K562 (cell line): ENCODE results near the gene OLFML2A. TPM values are rescaled to one million over a fixed set of nuclear protein-coding genes. Genes with fewer than 3 reads are reported as not detected.
A peak's percentile ranks its signal among the peaks of the same experiment; 100 is the strongest.

ENCODE experiments used
- CEBPG ChIP-seq, 3 experiments: fragments of 200-800 bp in 1 of 3; sonication (Bioruptor generic) in 1 of 3; sonication (generic) in 1 of 3; formaldehyde crosslinking in 1 of 3; IDR thresholded peaks in 2 of 3; conservative IDR thresholded peaks in 1 of 3; 2 replicates each; pipeline versions ENCODE4 v1.6.1 to v1.8.0; 2016 to 2022; ENCODE audit warnings: missing compliant biosample characterization in 2 of 3, missing genetic modification characterization in 2 of 3, mild to moderate bottlenecking in 1 of 3, missing genetic modification reagents in 1 of 3
- DACH1 ChIP-seq: fragments of 450-650 bp; IDR thresholded peaks from 2 replicates; pipeline ENCODE4 v1.6.1; 2018; ENCODE audit not compliant: partially characterized antibody
- HNRNPH1 ChIP-seq: fragments of 200-400 bp; formaldehyde crosslinking; optimal IDR thresholded peaks from 2 replicates; pipeline ENCODE3; 2017; ENCODE audit warnings: low read depth, mild to moderate bottlenecking, low read length, moderate library complexity
- MAFF ChIP-seq: IDR thresholded peaks from 2 replicates; pipeline ENCODE4 v1.6.1; 2012; ENCODE audit warnings: low read length, improper control_type of control experiment
- NONO ChIP-seq, 2 experiments: fragments of 200-400 bp in 1 of 2; fragments of 450-650 bp in 1 of 2; formaldehyde crosslinking in 1 of 2; IDR thresholded peaks; 2 replicates each; pipeline ENCODE4 v1.6.1; 2017; ENCODE audit warnings: low read depth in 2 of 2, mild to moderate bottlenecking in 2 of 2, moderate library complexity in 2 of 2, low read length in 1 of 2
- POLR2A ChIP-seq: fragments of 450-650 bp; conservative IDR thresholded peaks from 2 replicates; pipeline ENCODE4 v1.6.1; 2016
- SNIP1 ChIP-seq: fragments of 450-650 bp; IDR thresholded peaks from 2 replicates; pipeline ENCODE4 v1.7.1; 2017; ENCODE audit warnings: low read depth, mild to moderate bottlenecking
- ZC3H8 ChIP-seq: fragments of 450-650 bp; IDR thresholded peaks from 2 replicates; pipeline ENCODE4 v1.6.1; 2017
- ZNF316 ChIP-seq: fragments of 450-650 bp; IDR thresholded peaks from 2 replicates; pipeline ENCODE4 v1.6.1; 2016
- ZNF699 ChIP-seq: fragments of 250-450 bp; sonication (Bioruptor Pico); IDR thresholded peaks from 2 replicates; pipeline ENCODE4 v1.8.0; 2021; ENCODE audit warnings: mild to moderate bottlenecking, moderate library complexity; ENCODE audit not compliant: insufficient replicate concordance
- ZNF830 ChIP-seq: fragments of 250-450 bp; sonication (Bioruptor Pico); IDR thresholded peaks from 2 replicates; pipeline ENCODE4 v1.5.0; 2021; ENCODE audit warnings: mild to moderate bottlenecking
- polyA plus RNA-seq, 8 experiments: library from polyadenylated mRNA; depleted of rRNA in 4 of 8; stranded (reverse) in 5 of 8; unstranded in 3 of 8; fragments of >200 nt; fragmentation: Nextera tagmentation in 2 of 8; fragmentation: Illumina TruSeq in 1 of 8; extraction: Ambion mirVana in 2 of 8; extraction: Trizol in 1 of 8; gene quantifications; 2 replicates each; pipeline versions ENCODE4 v1.2.1 to v1.2.3, GENCODE V29; 2011 to 2014; ENCODE audit warnings: inconsistent platforms in 1 of 8, missing spikeins in 1 of 8
- total RNA-seq, 7 experiments: library from RNA; depleted of rRNA in 6 of 7; stranded (reverse); fragments of >200 nt in 6 of 7; fragmentation: Illumina TruSeq in 2 of 7; extraction: Trizol in 2 of 7; gene quantifications; 2 replicates each; pipeline versions ENCODE4 v1.2.1 to v1.2.3, GENCODE V29; 2011 to 2021; ENCODE audit warnings: low replicate concordance in 1 of 7
- TF ChIP-seq, protein P1 (sequence below): fragments of 450-650 bp; IDR thresholded peaks from 2 replicates; pipeline ENCODE4 v1.6.1; 2017; ENCODE audit warnings: antibody characterized with exemption, mild to moderate bottlenecking
- TF ChIP-seq, protein P2 (sequence below): sonication (generic); formaldehyde crosslinking; IDR thresholded peaks from 2 replicates; pipeline ENCODE4 v1.8.1; 2023; ENCODE audit warnings: missing genetic modification reagents, mild to moderate bottlenecking, borderline replicate concordance
- TF ChIP-seq, protein P3 (sequence below): fragments of 250-450 bp; sonication (Bioruptor Pico); IDR thresholded peaks from 2 replicates; pipeline ENCODE4 v1.5.0; 2020; ENCODE audit warnings: mild to moderate bottlenecking

Gene OLFML2A
- total and polyA plus RNA-seq, 9 of the 15 experiments (the other 6 are each of a cell fraction or from before 2014, with no cell fraction given): 0.16 TPM; not detected in 8

DNA sequence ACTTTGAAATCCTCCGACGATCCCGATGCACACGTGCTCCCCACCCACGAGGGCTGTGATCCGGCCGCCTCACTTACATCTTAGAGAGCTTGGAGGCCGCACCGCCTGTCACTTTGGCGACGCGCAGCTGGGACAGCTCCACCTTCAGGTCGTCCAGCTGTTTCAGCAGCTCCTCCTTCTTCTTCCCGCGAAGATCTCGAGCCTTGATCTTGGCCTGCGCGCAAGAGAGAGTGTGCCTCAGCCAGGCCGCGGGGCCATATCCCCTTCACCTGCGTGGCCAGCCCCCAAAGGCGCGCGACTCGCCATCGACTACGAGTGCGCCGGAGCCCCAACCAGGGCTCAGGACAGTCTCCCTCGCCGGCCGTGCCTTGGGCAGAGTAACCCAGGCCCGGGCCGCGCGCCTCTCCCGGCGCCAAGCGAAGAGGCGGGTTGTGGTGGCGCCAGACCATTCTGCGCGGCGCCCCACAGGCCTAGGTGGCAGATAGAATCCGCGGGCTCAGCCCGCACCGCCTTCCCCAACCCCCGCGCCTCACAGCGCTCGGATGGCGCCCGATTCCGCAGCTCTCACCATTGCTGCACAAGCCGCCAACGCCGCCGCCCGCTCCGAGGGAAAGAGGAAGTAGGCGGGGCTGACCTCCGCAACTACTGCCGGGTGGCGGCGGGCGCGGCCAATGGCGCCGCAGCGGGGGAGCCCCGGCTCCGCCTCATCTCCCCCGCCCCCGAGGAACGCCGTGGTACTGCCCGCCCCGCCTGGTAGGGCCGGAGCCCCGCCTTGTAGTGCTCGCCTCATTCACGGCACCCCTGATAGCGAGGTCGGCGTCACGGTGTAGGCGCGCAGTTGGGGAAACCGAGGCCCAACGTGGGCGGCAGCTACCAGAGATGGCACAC is 84.7 kb downstream of the OLFML2A start, which contains the start of the genes ARPC5L and RPL35 (continued):
- TF ChIP-seq ZNF316 (0 out of 2 replicates have a peak, but pooled peaks have one; percentile 7), NONO (IDR thresholded peaks at IDR 0.05; ENCODE audit: low read depth in 2 of 2, low read length in 1 of 2) (peak in 1 of 2 experiments; percentile 89; a peak in 1 of 4 replicates), MAFF (peak; percentile 3; the same call in 1 of the 2 replicates), ZC3H8 (no peak), DACH1 (peak; percentile 85), POLR2A (peak; percentile 97), ZNF699 (CRISPR knock-in tag) (no peak), ZNF830 (CRISPR knock-in tag) (0 out of 2 replicates have a peak, but pooled peaks have one; percentile 82), SNIP1 (no peak), CEBPG (CRISPR knock-in tag; IDR thresholded peaks at IDR 0.05) (no peak; the same call in 1 of the 2 replicates), CEBPG (tag; conservative IDR thresholded peaks at IDR 0.05 in 1 of 2, IDR thresholded peaks at IDR 0.05 in 1 of 2) (no peak), HNRNPH1 (no peak)
- TF ChIP-seq, protein P1, sequence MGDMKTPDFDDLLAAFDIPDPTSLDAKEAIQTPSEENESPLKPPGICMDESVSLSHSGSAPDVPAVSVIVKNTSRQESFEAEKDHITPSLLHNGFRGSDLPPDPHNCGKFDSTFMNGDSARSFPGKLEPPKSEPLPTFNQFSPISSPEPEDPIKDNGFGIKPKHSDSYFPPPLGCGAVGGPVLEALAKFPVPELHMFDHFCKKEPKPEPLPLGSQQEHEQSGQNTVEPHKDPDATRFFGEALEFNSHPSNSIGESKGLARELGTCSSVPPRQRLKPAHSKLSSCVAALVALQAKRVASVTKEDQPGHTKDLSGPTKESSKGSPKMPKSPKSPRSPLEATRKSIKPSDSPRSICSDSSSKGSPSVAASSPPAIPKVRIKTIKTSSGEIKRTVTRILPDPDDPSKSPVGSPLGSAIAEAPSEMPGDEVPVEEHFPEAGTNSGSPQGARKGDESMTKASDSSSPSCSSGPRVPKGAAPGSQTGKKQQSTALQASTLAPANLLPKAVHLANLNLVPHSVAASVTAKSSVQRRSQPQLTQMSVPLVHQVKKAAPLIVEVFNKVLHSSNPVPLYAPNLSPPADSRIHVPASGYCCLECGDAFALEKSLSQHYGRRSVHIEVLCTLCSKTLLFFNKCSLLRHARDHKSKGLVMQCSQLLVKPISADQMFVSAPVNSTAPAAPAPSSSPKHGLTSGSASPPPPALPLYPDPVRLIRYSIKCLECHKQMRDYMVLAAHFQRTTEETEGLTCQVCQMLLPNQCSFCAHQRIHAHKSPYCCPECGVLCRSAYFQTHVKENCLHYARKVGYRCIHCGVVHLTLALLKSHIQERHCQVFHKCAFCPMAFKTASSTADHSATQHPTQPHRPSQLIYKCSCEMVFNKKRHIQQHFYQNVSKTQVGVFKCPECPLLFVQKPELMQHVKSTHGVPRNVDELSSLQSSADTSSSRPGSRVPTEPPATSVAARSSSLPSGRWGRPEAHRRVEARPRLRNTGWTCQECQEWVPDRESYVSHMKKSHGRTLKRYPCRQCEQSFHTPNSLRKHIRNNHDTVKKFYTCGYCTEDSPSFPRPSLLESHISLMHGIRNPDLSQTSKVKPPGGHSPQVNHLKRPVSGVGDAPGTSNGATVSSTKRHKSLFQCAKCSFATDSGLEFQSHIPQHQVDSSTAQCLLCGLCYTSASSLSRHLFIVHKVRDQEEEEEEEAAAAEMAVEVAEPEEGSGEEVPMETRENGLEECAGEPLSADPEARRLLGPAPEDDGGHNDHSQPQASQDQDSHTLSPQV: no peak
- TF ChIP-seq, protein P2, sequence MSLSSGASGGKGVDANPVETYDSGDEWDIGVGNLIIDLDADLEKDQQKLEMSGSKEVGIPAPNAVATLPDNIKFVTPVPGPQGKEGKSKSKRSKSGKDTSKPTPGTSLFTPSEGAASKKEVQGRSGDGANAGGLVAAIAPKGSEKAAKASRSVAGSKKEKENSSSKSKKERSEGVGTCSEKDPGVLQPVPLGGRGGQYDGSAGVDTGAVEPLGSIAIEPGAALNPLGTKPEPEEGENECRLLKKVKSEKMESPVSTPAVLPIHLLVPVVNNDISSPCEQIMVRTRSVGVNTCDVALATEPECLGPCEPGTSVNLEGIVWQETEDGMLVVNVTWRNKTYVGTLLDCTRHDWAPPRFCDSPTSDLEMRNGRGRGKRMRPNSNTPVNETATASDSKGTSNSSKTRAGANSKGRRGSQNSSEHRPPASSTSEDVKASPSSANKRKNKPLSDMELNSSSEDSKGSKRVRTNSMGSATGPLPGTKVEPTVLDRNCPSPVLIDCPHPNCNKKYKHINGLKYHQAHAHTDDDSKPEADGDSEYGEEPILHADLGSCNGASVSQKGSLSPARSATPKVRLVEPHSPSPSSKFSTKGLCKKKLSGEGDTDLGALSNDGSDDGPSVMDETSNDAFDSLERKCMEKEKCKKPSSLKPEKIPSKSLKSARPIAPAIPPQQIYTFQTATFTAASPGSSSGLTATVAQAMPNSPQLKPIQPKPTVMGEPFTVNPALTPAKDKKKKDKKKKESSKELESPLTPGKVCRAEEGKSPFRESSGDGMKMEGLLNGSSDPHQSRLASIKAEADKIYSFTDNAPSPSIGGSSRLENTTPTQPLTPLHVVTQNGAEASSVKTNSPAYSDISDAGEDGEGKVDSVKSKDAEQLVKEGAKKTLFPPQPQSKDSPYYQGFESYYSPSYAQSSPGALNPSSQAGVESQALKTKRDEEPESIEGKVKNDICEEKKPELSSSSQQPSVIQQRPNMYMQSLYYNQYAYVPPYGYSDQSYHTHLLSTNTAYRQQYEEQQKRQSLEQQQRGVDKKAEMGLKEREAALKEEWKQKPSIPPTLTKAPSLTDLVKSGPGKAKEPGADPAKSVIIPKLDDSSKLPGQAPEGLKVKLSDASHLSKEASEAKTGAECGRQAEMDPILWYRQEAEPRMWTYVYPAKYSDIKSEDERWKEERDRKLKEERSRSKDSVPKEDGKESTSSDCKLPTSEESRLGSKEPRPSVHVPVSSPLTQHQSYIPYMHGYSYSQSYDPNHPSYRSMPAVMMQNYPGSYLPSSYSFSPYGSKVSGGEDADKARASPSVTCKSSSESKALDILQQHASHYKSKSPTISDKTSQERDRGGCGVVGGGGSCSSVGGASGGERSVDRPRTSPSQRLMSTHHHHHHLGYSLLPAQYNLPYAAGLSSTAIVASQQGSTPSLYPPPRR (CRISPR knock-in tag): no peak
- TF ChIP-seq, protein P3, sequence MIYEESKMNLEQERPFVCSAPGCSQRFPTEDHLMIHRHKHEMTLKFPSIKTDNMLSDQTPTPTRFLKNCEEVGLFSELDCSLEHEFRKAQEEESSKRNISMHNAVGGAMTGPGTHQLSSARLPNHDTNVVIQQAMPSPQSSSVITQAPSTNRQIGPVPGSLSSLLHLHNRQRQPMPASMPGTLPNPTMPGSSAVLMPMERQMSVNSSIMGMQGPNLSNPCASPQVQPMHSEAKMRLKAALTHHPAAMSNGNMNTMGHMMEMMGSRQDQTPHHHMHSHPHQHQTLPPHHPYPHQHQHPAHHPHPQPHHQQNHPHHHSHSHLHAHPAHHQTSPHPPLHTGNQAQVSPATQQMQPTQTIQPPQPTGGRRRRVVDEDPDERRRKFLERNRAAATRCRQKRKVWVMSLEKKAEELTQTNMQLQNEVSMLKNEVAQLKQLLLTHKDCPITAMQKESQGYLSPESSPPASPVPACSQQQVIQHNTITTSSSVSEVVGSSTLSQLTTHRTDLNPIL: no peak
